GM12873 (cell line): Measurements from ENCODE around the gene MYOM3.

Experiments
- CTCF ChIP-seq: IDR thresholded peaks from 2 replicates; pipeline ENCODE4 v1.5.1; 2012; ENCODE audit warnings: low read depth, mild to moderate bottlenecking, moderate library complexity, low read length, control low read depth; ENCODE audit not compliant: insufficient read depth; ENCODE audit errors: missing control alignments

MYOM3 gene

GRCh38 chr1:24111262-24111995, 506 bp downstream of the MYOM3 start:
- no peak for TF ChIP-seq CTCF

GRCh38 chr1:24110642-24111261, 1.2 kb downstream of the MYOM3 start:
- no peak for TF ChIP-seq CTCF

GRCh38 chr1:24109686-24110475, 2.1 kb downstream of the MYOM3 start:
- no peak for TF ChIP-seq CTCF

- TF ChIP-seq CTCF, result no peak
Measured at GRCh38 chr1:24109166-24109483, 2.8 kb downstream of the MYOM3 start.

GRCh38 chr1:24108334-24109165, 3.4 kb downstream of the MYOM3 start:
- no peak for TF ChIP-seq CTCF

- no peak for TF ChIP-seq CTCF
Measured at GRCh38 chr1:24107462-24108138, 4.3 kb downstream of the MYOM3 start.
